Hepatic stellate cell (primary cell): ENCODE measurements around the gene JUNB.

ENCODE experiments used
- DNase-seq: peaks from one replicate; pipeline ENCODE4 v3.0.0; 2011; ENCODE audit warnings: low spot score

JUNB gene

GRCh38 chr19:12791345-12792050 is at the start of gene JUNB:
Gene JUNB, plus strand, starts transcription at chr19:12791486. Its CDS starts 286 bp downstream, at chr19:12791772.
- DNase-seq = peak; percentile 98

- DNase-seq = no peak
Observed at GRCh38 chr19:12745166-12745897, 46.0 kb upstream of the JUNB start.

- DNase-seq = no peak
Observed at GRCh38 chr19:12748489-12748888, 42.8 kb upstream of the JUNB start.

- DNase-seq = peak; percentile 55
Observed at GRCh38 chr19:12749938-12750521, 41.3 kb upstream of the JUNB start.

- no peak for DNase-seq
Observed at GRCh38 chr19:12750851-12751250, 40.4 kb upstream of the JUNB start.

GRCh38 chr19:12751635-12752034 is 39.7 kb upstream of the JUNB start, which contains the start of gene BEST2:
Gene BEST2, plus strand, starts transcription at chr19:12751791. Its CDS starts 802 bp downstream, at chr19:12752593.
- no peak for DNase-seq

- DNase-seq = no peak
Observed at GRCh38 chr19:12752056-12752781, 39.1 kb upstream of the JUNB start.

- no peak for DNase-seq
Observed at GRCh38 chr19:12754465-12755196, 36.7 kb upstream of the JUNB start.

- DNase-seq = no peak
Observed at GRCh38 chr19:12756150-12756883, 35.0 kb upstream of the JUNB start.

GRCh38 chr19:12757544-12758274 is 33.6 kb upstream of the JUNB start:
- peak; percentile 90 for DNase-seq

GRCh38 chr19:12759686-12760085 is 31.6 kb upstream of the JUNB start:
- DNase-seq = no peak

GRCh38 chr19:12763100-12763499 is 28.2 kb upstream of the JUNB start:
- no peak for DNase-seq

GRCh38 chr19:12764698-12765097 is 26.6 kb upstream of the JUNB start:
- DNase-seq = no peak

GRCh38 chr19:12766051-12766521 is 25.2 kb upstream of the JUNB start:
- DNase-seq = no peak

- DNase-seq = no peak
Observed at GRCh38 chr19:12767150-12767549, 24.1 kb upstream of the JUNB start.

GRCh38 chr19:12767666-12768065 is 23.6 kb upstream of the JUNB start:
- DNase-seq = no peak

- DNase-seq = no peak
Observed at GRCh38 chr19:12769689-12770088, 21.6 kb upstream of the JUNB start.

GRCh38 chr19:12770922-12771321 is 20.4 kb upstream of the JUNB start:
- no peak for DNase-seq

- no peak for DNase-seq
Observed at GRCh38 chr19:12772323-12772722, 19.0 kb upstream of the JUNB start.

GRCh38 chr19:12773571-12773970 is 17.7 kb upstream of the JUNB start:
- DNase-seq = peak; percentile 58
